KMS-11 (cell line): ENCODE results near the gene NDUFAF7.
"Not testable (repeated sequence)": the region's sequence is repeated elsewhere in the genome, so short reads cannot be mapped to it uniquely, and the experiment has no call there.

Experiments used
- H2AFZ ChIP-seq: fragments of 200-600 bp; sonication (generic); 2 replicates; pipeline ENCODE4 v1.6.1; 2016; ENCODE audit warnings: antibody characterized with exemption, mixed run types, low read depth
- H3K27ac ChIP-seq: fragments of 200-600 bp; sonication (generic); 2 replicates; pipeline ENCODE4 v1.6.1; 2016; ENCODE audit warnings: mild to moderate bottlenecking, mixed run types
- H3K27me3 ChIP-seq: fragments of 200-600 bp; sonication (generic); 2 replicates; pipeline ENCODE4 v1.6.1; 2017; ENCODE audit warnings: mild to moderate bottlenecking, low read depth, mixed run types, moderate library complexity; ENCODE audit not compliant: insufficient read depth
- H3K36me3 ChIP-seq: fragments of 200-600 bp; sonication (generic); 2 replicates; pipeline ENCODE4 v1.6.1; 2017; ENCODE audit warnings: mild to moderate bottlenecking, mixed run types; ENCODE audit not compliant: insufficient read depth
- H3K4me1 ChIP-seq: fragments of 200-600 bp; sonication (generic); 2 replicates; pipeline ENCODE4 v1.6.1; 2016; ENCODE audit warnings: mild to moderate bottlenecking, low read depth, mixed run types; ENCODE audit not compliant: poor library complexity, severe bottlenecking
- H3K4me2 ChIP-seq: fragments of 200-600 bp; sonication (generic); 2 replicates; pipeline ENCODE4 v1.7.0; 2016; ENCODE audit warnings: mild to moderate bottlenecking, mixed run types
- H3K4me3 ChIP-seq: fragments of 200-600 bp; sonication (generic); IDR thresholded peaks from 2 replicates; pipeline ENCODE4 v1.6.1; 2017; ENCODE audit warnings: low read depth, low read length, mixed read lengths; ENCODE audit not compliant: insufficient read depth
- H3K79me2 ChIP-seq: fragments of 200-600 bp; sonication (generic); 2 replicates; pipeline ENCODE4 v1.6.1; 2016; ENCODE audit warnings: low read depth, mixed run types; ENCODE audit not compliant: insufficient read depth
- H3K9ac ChIP-seq: fragments of 200-600 bp; sonication (generic); 2 replicates; pipeline ENCODE4 v1.6.1; 2016; ENCODE audit warnings: mild to moderate bottlenecking, mixed run types
- H4K20me1 ChIP-seq: fragments of 200-600 bp; sonication (generic); 2 replicates; pipeline ENCODE4 v1.6.1; 2016; ENCODE audit warnings: mild to moderate bottlenecking, mixed run types; ENCODE audit not compliant: insufficient read depth
- CTCF ChIP-seq: fragments of 200-600 bp; sonication (generic); conservative IDR thresholded peaks from 2 replicates; pipeline ENCODE4 v1.6.1; 2017; ENCODE audit warnings: low read depth, mild to moderate bottlenecking, antibody characterized with exemption, low read length, moderate library complexity, mixed read lengths

The NDUFAF7 gene

GRCh38 chr2:37223131-37223530 lies 8.3 kb upstream of the NDUFAF7 start:
- H3K4me2 ChIP-seq, result no peak overlapping the region
- peaks cover 27% of the 10 kb centered on the region for H3K79me2 ChIP-seq
- no peak overlapping the region for H3K27ac ChIP-seq
- H3K27me3 ChIP-seq, result no peaks in the 10 kb centered on the region
- TF ChIP-seq CTCF, result no peak
- H3K36me3 ChIP-seq, result peaks cover 11% of the 10 kb centered on the region; the same call in 1 of the 2 replicates
- no peak overlapping the region for H3K9ac ChIP-seq
- H4K20me1 ChIP-seq, result no peaks in the 10 kb centered on the region; the same call in 1 of the 2 replicates
- no peak overlapping the region for H2AFZ ChIP-seq
- no peak overlapping the region for H3K4me3 ChIP-seq
- peaks cover 15% of the 10 kb centered on the region for H3K4me1 ChIP-seq

- Histone ChIP-seq H3K27ac (no peak overlapping the region), H3K27me3 (no peaks in the 10 kb centered on the region), H3K79me2 (peaks cover 36% of the 10 kb centered on the region), H2AFZ (no peak overlapping the region), H3K4me1 (peaks cover 22% of the 10 kb centered on the region), H3K4me3 (no peak overlapping the region), H3K4me2 (no peak overlapping the region), H4K20me1 (no peaks in the 10 kb centered on the region; the same call in 1 of the 2 replicates), H3K9ac (no peak overlapping the region), H3K36me3 (peaks cover 18% of the 10 kb centered on the region; the same call in 1 of the 2 replicates)
- TF ChIP-seq CTCF, result no peak
Measured at GRCh38 chr2:37224063-37224462, 7.4 kb upstream of the NDUFAF7 start.

GRCh38 chr2:37225129-37225528 lies 6.3 kb upstream of the NDUFAF7 start:
- not testable (repeated sequence) for H3K27me3 ChIP-seq, H3K4me2 ChIP-seq, H3K9ac ChIP-seq, H4K20me1 ChIP-seq, H3K27ac ChIP-seq, H2AFZ ChIP-seq, H3K4me3 ChIP-seq
- Histone ChIP-seq H3K36me3 (peaks cover 18% of the 10 kb centered on the region; the same call in 1 of the 2 replicates), H3K79me2 (peaks cover 47% of the 10 kb centered on the region), H3K4me1 (peaks cover 33% of the 10 kb centered on the region)

GRCh38 chr2:37226863-37227262 lies 4.6 kb upstream of the NDUFAF7 start:
- no peak overlapping the region for H3K4me2 ChIP-seq
- H3K36me3 ChIP-seq, result peaks cover 18% of the 10 kb centered on the region; the same call in 1 of the 2 replicates
- peaks cover 64% of the 10 kb centered on the region for H3K79me2 ChIP-seq

More at GRCh38 chr2:37226863-37227262, 4.6 kb upstream of the NDUFAF7 start:
- H3K27me3 ChIP-seq, result no peaks in the 10 kb centered on the region
- H3K4me1 ChIP-seq, result peaks cover 34% of the 10 kb centered on the region
- H3K9ac ChIP-seq, result no peak overlapping the region
- H2AFZ ChIP-seq, result no peak overlapping the region
- no peak overlapping the region for H3K4me3 ChIP-seq
- H3K27ac ChIP-seq, result no peak overlapping the region
- no peaks in the 10 kb centered on the region; the same call in 1 of the 2 replicates for H4K20me1 ChIP-seq
- no peak for TF ChIP-seq CTCF
